ENCODE results near the gene SLC25A21. TPM values are rescaled to one million over a fixed set of nuclear protein-coding genes. Genes with fewer than 3 reads are reported as not detected.
"Not testable (repeated sequence)": the region's sequence is repeated elsewhere in the genome, so short reads cannot be mapped to it uniquely, and the experiment has no call there.

Gene SLC25A21
- total RNA-seq, 1 experiment from 2014 or later: 2.1 TPM

DNA sequence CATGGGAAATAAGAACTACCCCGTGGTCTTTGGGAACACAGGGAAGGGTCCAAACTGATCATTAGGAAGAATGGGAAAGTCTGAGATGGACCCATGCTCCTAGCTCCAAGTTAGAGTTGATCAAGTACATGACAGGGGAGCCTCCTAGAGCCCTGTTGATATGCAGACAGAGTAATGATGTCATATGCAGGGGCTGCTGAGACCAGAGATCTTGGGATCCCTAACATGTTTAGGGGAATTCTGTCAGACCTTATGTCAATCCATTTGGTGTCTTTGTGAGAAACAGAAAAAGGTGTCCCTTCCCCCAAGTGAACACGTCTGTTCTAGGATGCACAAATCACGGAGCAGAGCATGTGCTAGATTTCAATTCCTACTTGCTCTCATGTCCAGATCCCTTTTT is 6.6 kb downstream of the SLC25A21 start:
- POLR2A ChIA-PET: no interaction called here
- no peak for DNase-seq (ENCODE audit: low read depth, low spot score)
- in situ Hi-C loops (cut with HindIII; ENCODE audit: low pct_unique_long_range_greater_than_20kb, low sequenced_read_pairs) (no loop called here), intact Hi-C loops (cut with micrococcal nuclease; ENCODE audit: unreplicated experiment) (no loop called here)
- no peaks in the 10 kb centered on the region; the same call in 1 of the 2 replicates for H3K36me3 ChIP-seq (ENCODE audit: control insufficient read depth, insufficient read depth, low read length)
- H3K27me3 ChIP-seq (ENCODE audit: control insufficient read depth, insufficient read depth, low read length): no peaks in the 10 kb centered on the region
- no peaks in the 10 kb centered on the region; the same call in 1 of the 2 replicates for H3K4me1 ChIP-seq (ENCODE audit: control insufficient read depth, insufficient read depth, low read length)
- CTCF ChIA-PET: no interaction called here
- no peak overlapping the region for H3K27ac ChIP-seq (ENCODE audit: low read length)
- no peak overlapping the region for H3K4me3 ChIP-seq (ENCODE audit: low read depth in 2 of 2, low read length in 2 of 2)
- no peaks in the 10 kb centered on the region for H3K9me3 ChIP-seq (ENCODE audit: control insufficient read depth, insufficient read depth, low read depth, low read length)
- TF ChIP-seq TCF7L2 (IDR thresholded peaks at IDR 0.05; ENCODE audit: low read depth, low read length): no peak
- no peak for TF ChIP-seq POLR2AphosphoS5 (IDR thresholded peaks at IDR 0.05; ENCODE audit: low read depth, low read length)
- no peak for TF ChIP-seq SIN3A (IDR thresholded peaks at IDR 0.05; ENCODE audit: borderline replicate concordance, insufficient read depth, low read depth, low read length)
- TF ChIP-seq, protein P1, sequence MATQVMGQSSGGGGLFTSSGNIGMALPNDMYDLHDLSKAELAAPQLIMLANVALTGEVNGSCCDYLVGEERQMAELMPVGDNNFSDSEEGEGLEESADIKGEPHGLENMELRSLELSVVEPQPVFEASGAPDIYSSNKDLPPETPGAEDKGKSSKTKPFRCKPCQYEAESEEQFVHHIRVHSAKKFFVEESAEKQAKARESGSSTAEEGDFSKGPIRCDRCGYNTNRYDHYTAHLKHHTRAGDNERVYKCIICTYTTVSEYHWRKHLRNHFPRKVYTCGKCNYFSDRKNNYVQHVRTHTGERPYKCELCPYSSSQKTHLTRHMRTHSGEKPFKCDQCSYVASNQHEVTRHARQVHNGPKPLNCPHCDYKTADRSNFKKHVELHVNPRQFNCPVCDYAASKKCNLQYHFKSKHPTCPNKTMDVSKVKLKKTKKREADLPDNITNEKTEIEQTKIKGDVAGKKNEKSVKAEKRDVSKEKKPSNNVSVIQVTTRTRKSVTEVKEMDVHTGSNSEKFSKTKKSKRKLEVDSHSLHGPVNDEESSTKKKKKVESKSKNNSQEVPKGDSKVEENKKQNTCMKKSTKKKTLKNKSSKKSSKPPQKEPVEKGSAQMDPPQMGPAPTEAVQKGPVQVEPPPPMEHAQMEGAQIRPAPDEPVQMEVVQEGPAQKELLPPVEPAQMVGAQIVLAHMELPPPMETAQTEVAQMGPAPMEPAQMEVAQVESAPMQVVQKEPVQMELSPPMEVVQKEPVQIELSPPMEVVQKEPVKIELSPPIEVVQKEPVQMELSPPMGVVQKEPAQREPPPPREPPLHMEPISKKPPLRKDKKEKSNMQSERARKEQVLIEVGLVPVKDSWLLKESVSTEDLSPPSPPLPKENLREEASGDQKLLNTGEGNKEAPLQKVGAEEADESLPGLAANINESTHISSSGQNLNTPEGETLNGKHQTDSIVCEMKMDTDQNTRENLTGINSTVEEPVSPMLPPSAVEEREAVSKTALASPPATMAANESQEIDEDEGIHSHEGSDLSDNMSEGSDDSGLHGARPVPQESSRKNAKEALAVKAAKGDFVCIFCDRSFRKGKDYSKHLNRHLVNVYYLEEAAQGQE (IDR thresholded peaks at IDR 0.05; ENCODE audit: insufficient read depth in 1 of 2, low read depth in 2 of 2, low read length in 1 of 2): no peak
- TF ChIP-seq, protein P2, sequence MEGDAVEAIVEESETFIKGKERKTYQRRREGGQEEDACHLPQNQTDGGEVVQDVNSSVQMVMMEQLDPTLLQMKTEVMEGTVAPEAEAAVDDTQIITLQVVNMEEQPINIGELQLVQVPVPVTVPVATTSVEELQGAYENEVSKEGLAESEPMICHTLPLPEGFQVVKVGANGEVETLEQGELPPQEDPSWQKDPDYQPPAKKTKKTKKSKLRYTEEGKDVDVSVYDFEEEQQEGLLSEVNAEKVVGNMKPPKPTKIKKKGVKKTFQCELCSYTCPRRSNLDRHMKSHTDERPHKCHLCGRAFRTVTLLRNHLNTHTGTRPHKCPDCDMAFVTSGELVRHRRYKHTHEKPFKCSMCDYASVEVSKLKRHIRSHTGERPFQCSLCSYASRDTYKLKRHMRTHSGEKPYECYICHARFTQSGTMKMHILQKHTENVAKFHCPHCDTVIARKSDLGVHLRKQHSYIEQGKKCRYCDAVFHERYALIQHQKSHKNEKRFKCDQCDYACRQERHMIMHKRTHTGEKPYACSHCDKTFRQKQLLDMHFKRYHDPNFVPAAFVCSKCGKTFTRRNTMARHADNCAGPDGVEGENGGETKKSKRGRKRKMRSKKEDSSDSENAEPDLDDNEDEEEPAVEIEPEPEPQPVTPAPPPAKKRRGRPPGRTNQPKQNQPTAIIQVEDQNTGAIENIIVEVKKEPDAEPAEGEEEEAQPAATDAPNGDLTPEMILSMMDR (IDR thresholded peaks at IDR 0.05): no peak
- no peak for ATAC-seq
- no TSS peak for BruUV-seq (replicated peaks)

DNA sequence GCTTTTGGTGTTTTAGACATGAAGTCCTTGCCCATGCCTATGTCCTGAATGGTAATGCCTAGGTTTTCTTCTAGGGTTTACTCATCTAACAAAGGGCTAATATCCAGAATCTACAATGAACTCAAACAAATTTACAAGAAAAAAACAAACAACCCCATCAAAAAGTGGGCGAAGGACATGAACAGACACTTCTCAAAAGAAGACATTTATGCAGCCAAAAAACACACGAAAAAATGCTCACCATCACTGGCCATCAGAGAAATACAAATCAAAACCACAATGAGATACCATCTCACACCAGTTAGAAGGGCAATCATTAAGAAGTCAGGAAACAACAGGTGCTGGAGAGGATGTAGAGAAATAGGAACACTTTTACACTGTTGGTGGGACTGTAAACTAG is 10.1 kb downstream of the SLC25A21 start:
- CTCF ChIA-PET; BruUV-seq (replicated peaks); H3K27me3 ChIP-seq (ENCODE audit: control insufficient read depth, insufficient read depth, low read length); intact Hi-C loops (cut with micrococcal nuclease; ENCODE audit: unreplicated experiment); H3K9me3 ChIP-seq (ENCODE audit: control insufficient read depth, insufficient read depth, low read depth, low read length); ATAC-seq; H3K4me3 ChIP-seq (ENCODE audit: low read depth in 2 of 2, low read length in 2 of 2); POLR2A ChIA-PET; in situ Hi-C loops (cut with HindIII; ENCODE audit: low pct_unique_long_range_greater_than_20kb, low sequenced_read_pairs); DNase-seq (ENCODE audit: low read depth, low spot score); H3K4me1 ChIP-seq (ENCODE audit: control insufficient read depth, insufficient read depth, low read length); H3K27ac ChIP-seq (ENCODE audit: low read length); H3K36me3 ChIP-seq (ENCODE audit: control insufficient read depth, insufficient read depth, low read length): not testable (repeated sequence)

DNA sequence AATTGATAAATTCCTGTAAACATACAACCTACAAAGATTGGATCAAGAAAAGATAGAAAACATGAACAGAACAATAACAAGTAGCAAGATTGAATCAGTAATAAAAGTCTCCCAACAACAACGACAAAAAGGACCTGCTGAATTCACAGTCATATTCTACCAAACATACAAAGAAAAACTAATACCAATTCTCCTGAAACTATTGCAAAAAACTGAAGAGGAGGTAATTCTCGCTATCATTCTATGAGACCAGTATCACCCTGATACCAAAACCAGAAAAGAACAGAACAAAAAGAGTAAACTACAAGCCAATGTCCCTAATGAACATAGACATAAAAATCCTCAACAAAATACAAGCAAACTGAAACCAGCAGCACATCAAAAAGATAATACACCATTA is 14.4 kb downstream of the SLC25A21 start:
- TF ChIP-seq POLR2AphosphoS5 (IDR thresholded peaks at IDR 0.05; ENCODE audit: low read depth, low read length) (no peak), TCF7L2 (IDR thresholded peaks at IDR 0.05; ENCODE audit: low read depth, low read length) (no peak), SIN3A (IDR thresholded peaks at IDR 0.05; ENCODE audit: borderline replicate concordance, insufficient read depth, low read depth, low read length) (no peak)
- TF ChIP-seq, protein P1 (IDR thresholded peaks at IDR 0.05; ENCODE audit: insufficient read depth in 1 of 2, low read depth in 2 of 2, low read length in 1 of 2): no peak
- TF ChIP-seq, protein P2 (IDR thresholded peaks at IDR 0.05): no peak
- Histone ChIP-seq H3K36me3 (ENCODE audit: control insufficient read depth, insufficient read depth, low read length) (no peaks in the 10 kb centered on the region), H3K4me1 (ENCODE audit: control insufficient read depth, insufficient read depth, low read length) (no peaks in the 10 kb centered on the region), H3K27ac (ENCODE audit: low read length) (no peak overlapping the region), H3K27me3 (ENCODE audit: control insufficient read depth, insufficient read depth, low read length) (no peaks in the 10 kb centered on the region), H3K4me3 (ENCODE audit: low read depth in 2 of 2, low read length in 2 of 2) (no peak overlapping the region), H3K9me3 (ENCODE audit: control insufficient read depth, insufficient read depth, low read depth, low read length) (no peaks in the 10 kb centered on the region)
- ChIA-PET CTCF (no interaction called here), POLR2A (no interaction called here)
- ATAC-seq: no peak
- in situ Hi-C loops (cut with HindIII; ENCODE audit: low pct_unique_long_range_greater_than_20kb, low sequenced_read_pairs) (no loop called here), intact Hi-C loops (cut with micrococcal nuclease; ENCODE audit: unreplicated experiment) (loop anchor here (10.0 kb wide), 1 partner anchor 513 kb away; no protein-coding TSS in a partner anchor)
- no TSS peak for BruUV-seq (replicated peaks)
- DNase-seq (ENCODE audit: low read depth, low spot score): no peak
